ENCODE data around the gene FARSA.
"Not testable (repeated sequence)": the region's sequence is repeated elsewhere in the genome, so short reads cannot be mapped to it uniquely, and the experiment has no call there.

FARSA gene

GRCh38 chr19:12922959-12923358, 10.6 kb downstream of the FARSA start:
- H3F3A ChIP-seq (ENCODE audit: insufficient read depth), result peaks cover 15% of the 10 kb centered on the region
- no peak overlapping the region for H3K4me3 ChIP-seq (ENCODE audit: insufficient read depth, low read length, poor library complexity, severe bottlenecking)
- no peak overlapping the region for H3K27ac ChIP-seq (ENCODE audit: low read depth, low read length)
- 0 out of 2 replicates have a peak, but pooled peaks cover 8% of the 10 kb centered on the region for H3K36me3 ChIP-seq (ENCODE audit: low read length)
- H3K27me3 ChIP-seq (ENCODE audit: low read length), result no peaks in the 10 kb centered on the region
- TF ChIP-seq CTCF (IDR thresholded peaks at IDR 0.05; ENCODE audit: insufficient read depth, low read length, poor library complexity, severe bottlenecking) (no peak), EZH2phosphoT487 (conservative IDR thresholded peaks at IDR 0.05; ENCODE audit: low read length) (no peak)
- no peaks in the 10 kb centered on the region for H4K20me1 ChIP-seq (ENCODE audit: low read depth, low read length)
- no peaks in the 10 kb centered on the region for H3K9me2 ChIP-seq (replicated peaks; ENCODE audit: insufficient read depth, low read length)
- no peak overlapping the region for H3K9ac ChIP-seq (ENCODE audit: low read length)
- H3K79me2 ChIP-seq (ENCODE audit: insufficient read depth, low read length), result no peaks in the 10 kb centered on the region
- H3K4me2 ChIP-seq (ENCODE audit: low read depth, low read length, poor library complexity, severe bottlenecking), result no peak overlapping the region
- no peak overlapping the region for H2AFZ ChIP-seq (ENCODE audit: low read depth, low read length, severe bottlenecking)
- no peaks in the 10 kb centered on the region for H3K9me3 ChIP-seq (ENCODE audit: insufficient read depth, low read length)

- Histone ChIP-seq H3K9me3 (ENCODE audit: insufficient read depth, low read length) (no peaks in the 10 kb centered on the region), H3K9ac (ENCODE audit: low read length) (no peak overlapping the region), H3K9me2 (replicated peaks; ENCODE audit: insufficient read depth, low read length) (no peaks in the 10 kb centered on the region), H4K20me1 (ENCODE audit: low read depth, low read length) (no peaks in the 10 kb centered on the region), H3F3A (ENCODE audit: insufficient read depth) (peaks cover 15% of the 10 kb centered on the region), H3K27ac (ENCODE audit: low read depth, low read length) (peak overlapping the region; percentile 36; the same call in 1 of the 2 replicates), H3K36me3 (ENCODE audit: low read length) (0 out of 2 replicates have a peak, but pooled peaks cover 4% of the 10 kb centered on the region), H3K4me2 (ENCODE audit: low read depth, low read length, poor library complexity, severe bottlenecking) (no peak overlapping the region), H3K4me3 (ENCODE audit: insufficient read depth, low read length, poor library complexity, severe bottlenecking) (no peak overlapping the region), H2AFZ (ENCODE audit: low read depth, low read length, severe bottlenecking) (no peak overlapping the region), H3K27me3 (ENCODE audit: low read length) (no peaks in the 10 kb centered on the region), H3K79me2 (ENCODE audit: insufficient read depth, low read length) (no peaks in the 10 kb centered on the region)
- TF ChIP-seq CTCF (IDR thresholded peaks at IDR 0.05; ENCODE audit: insufficient read depth, low read length, poor library complexity, severe bottlenecking) (no peak), EZH2phosphoT487 (conservative IDR thresholded peaks at IDR 0.05; ENCODE audit: low read length) (no peak)
Observed at GRCh38 chr19:12921047-12921446, 12.5 kb downstream of the FARSA start.

- no peaks in the 10 kb centered on the region for H3K36me3 ChIP-seq (ENCODE audit: low read length)
- no peak for TF ChIP-seq EZH2phosphoT487 (conservative IDR thresholded peaks at IDR 0.05; ENCODE audit: low read length)
- no peak for TF ChIP-seq CTCF (IDR thresholded peaks at IDR 0.05; ENCODE audit: insufficient read depth, low read length, poor library complexity, severe bottlenecking)
- no peaks in the 10 kb centered on the region for H3K79me2 ChIP-seq (ENCODE audit: insufficient read depth, low read length)
- no peaks in the 10 kb centered on the region for H3K27me3 ChIP-seq (ENCODE audit: low read length)
- no peaks in the 10 kb centered on the region for H4K20me1 ChIP-seq (ENCODE audit: low read depth, low read length)
- no peaks in the 10 kb centered on the region for H3K9me3 ChIP-seq (ENCODE audit: insufficient read depth, low read length)
- H3K9me2 ChIP-seq (replicated peaks; ENCODE audit: insufficient read depth, low read length), result no peaks in the 10 kb centered on the region
- H3K4me3 ChIP-seq (ENCODE audit: insufficient read depth, low read length, poor library complexity, severe bottlenecking), result no peak overlapping the region
- no peak overlapping the region for H3K27ac ChIP-seq (ENCODE audit: low read depth, low read length)
- peaks cover 15% of the 10 kb centered on the region for H3F3A ChIP-seq (ENCODE audit: insufficient read depth)
- H3K4me2 ChIP-seq (ENCODE audit: low read depth, low read length, poor library complexity, severe bottlenecking), result no peak overlapping the region
- no peak overlapping the region for H3K9ac ChIP-seq (ENCODE audit: low read length)
- H2AFZ ChIP-seq (ENCODE audit: low read depth, low read length, severe bottlenecking), result no peak overlapping the region
Observed at GRCh38 chr19:12918253-12918652, 15.3 kb downstream of the FARSA start.

- not testable (repeated sequence) for H3K4me2 ChIP-seq (ENCODE audit: low read depth, low read length, poor library complexity, severe bottlenecking); H3K4me3 ChIP-seq (ENCODE audit: insufficient read depth, low read length, poor library complexity, severe bottlenecking); H3K9me3 ChIP-seq (ENCODE audit: insufficient read depth, low read length); H3K9me2 ChIP-seq (replicated peaks; ENCODE audit: insufficient read depth, low read length); H3K79me2 ChIP-seq (ENCODE audit: insufficient read depth, low read length); H4K20me1 ChIP-seq (ENCODE audit: low read depth, low read length); H3K36me3 ChIP-seq (ENCODE audit: low read length); H3K27me3 ChIP-seq (ENCODE audit: low read length); H3K9ac ChIP-seq (ENCODE audit: low read length); H3K27ac ChIP-seq (ENCODE audit: low read depth, low read length); H3F3A ChIP-seq (ENCODE audit: insufficient read depth); H2AFZ ChIP-seq (ENCODE audit: low read depth, low read length, severe bottlenecking)
Observed at GRCh38 chr19:12915860-12916259, 17.7 kb downstream of the FARSA start.

Measured in SU-DHL-6 (cell line).